OCI-LY7 (cell line): Measurements from ENCODE around the gene LTO1. TPM values are rescaled to one million over a fixed set of nuclear protein-coding genes. Genes with fewer than 3 reads are reported as not detected.

Experiments
- BruUV-seq: library from RNA; stranded (reverse); fragments of 400-500 nt; replicated peaks from 2 replicates; lab custom pipeline; 2021; lab: Mats Ljungman, UMichigan
- CTCF ChIA-PET: fragments of 300-600 bp; sonication (Branson Sonifier 250); formaldehyde crosslinking; loops from one replicate; lab custom pipeline; 2022; ENCODE audit warnings: antibody characterized with exemption; ENCODE audit not compliant: unreplicated experiment; lab: Charles Lee
- POLR2A ChIA-PET: fragments of 300-600 bp; sonication (Branson Sonifier 250); formaldehyde crosslinking; loops from one replicate; lab custom pipeline; 2022; ENCODE audit warnings: antibody characterized with exemption; lab: Charles Lee
- DNase-seq: peaks from one replicate; pipeline ENCODE4 v3.0.0-alpha.2; 2015; ENCODE audit warnings: low spot score
- H2AFZ ChIP-seq: fragments of 200-600 bp; sonication (generic), shearing (Covaris generic); 2 replicates; pipeline ENCODE4 v1.6.1; 2014; ENCODE audit warnings: mild to moderate bottlenecking, antibody characterized with exemption, low read length, moderate library complexity
- H3K27ac ChIP-seq: fragments of 200-600 bp; sonication (generic); 2 replicates; pipeline ENCODE4 v1.5.1; 2014; ENCODE audit warnings: mixed run types, low read depth, mild to moderate bottlenecking, moderate library complexity, low read length, inconsistent platforms; ENCODE audit not compliant: poor library complexity, severe bottlenecking
- H3K36me3 ChIP-seq: fragments of 200-600 bp; sonication (generic); 2 replicates; pipeline ENCODE4 v1.6.1; 2014; ENCODE audit warnings: mild to moderate bottlenecking, antibody characterized with exemption, low read length, moderate library complexity, mixed read lengths; ENCODE audit not compliant: insufficient read depth
- H3K4me1 ChIP-seq: fragments of 200-600 bp; sonication (generic); 2 replicates; pipeline ENCODE4 v1.5.1; 2014; ENCODE audit warnings: mild to moderate bottlenecking, low read length; ENCODE audit not compliant: insufficient read depth, poor library complexity, severe bottlenecking
- H3K4me2 ChIP-seq: fragments of 200-600 bp; sonication (generic); 2 replicates; pipeline ENCODE4 v1.6.1; 2014; ENCODE audit warnings: mild to moderate bottlenecking, low read length
- H3K4me3 ChIP-seq: fragments of 200-600 bp; sonication (generic); 2 replicates; pipeline ENCODE4 v1.5.1; 2014; ENCODE audit warnings: mild to moderate bottlenecking, low read depth, low read length; ENCODE audit not compliant: poor library complexity, severe bottlenecking
- H3K79me2 ChIP-seq: fragments of 200-600 bp; sonication (generic); 2 replicates; pipeline ENCODE4 v1.6.1; 2016; ENCODE audit warnings: low read depth, mild to moderate bottlenecking, low read length, moderate library complexity, mixed read lengths; ENCODE audit not compliant: insufficient read depth
- H3K9me2 ChIP-seq: fragments of 200-600 bp; sonication (generic); 2 replicates; pipeline ENCODE4 v1.6.1; 2016; ENCODE audit warnings: mild to moderate bottlenecking, low read length, mixed read lengths; ENCODE audit not compliant: insufficient read depth
- H3K9me3 ChIP-seq: fragments of 200-600 bp; sonication (generic); 2 replicates; pipeline ENCODE4 v1.6.1; 2014; ENCODE audit warnings: mild to moderate bottlenecking, mixed run types, low read length, mixed read lengths
- H4K20me1 ChIP-seq: fragments of 200-600 bp; sonication (generic); 2 replicates; pipeline ENCODE4 v1.6.1; 2014; ENCODE audit warnings: mild to moderate bottlenecking, antibody characterized with exemption, low read length, moderate library complexity, mixed read lengths; ENCODE audit not compliant: insufficient read depth
- EZH2phosphoT487 ChIP-seq: fragments of 200-600 bp; sonication (generic); IDR thresholded peaks from 2 replicates; pipeline ENCODE4 v1.6.1; 2018; ENCODE audit warnings: low read depth, borderline replicate concordance, mild to moderate bottlenecking, mixed run types, antibody characterized with exemption, low read length, moderate library complexity, mixed read lengths
- intact Hi-C: fragments of 100-400 bp; cut with micrococcal nuclease; formaldehyde crosslinking; loops from one replicate; pipeline ENCODE4 v1.10.0; 2022; ENCODE audit not compliant: unreplicated experiment
- total RNA-seq, 2 experiments: library from RNA; depleted of rRNA in 1 of 2; stranded (reverse); fragments of >200 nt in 1 of 2; shearing (Covaris generic) in 1 of 2; gene quantifications; 2 replicates each; pipeline ENCODE4 v1.2.3, GENCODE V29; 2014 to 2022
- TF ChIP-seq, protein P1 (sequence below): fragments of 200-600 bp; sonication (generic); conservative IDR thresholded peaks from 2 replicates; pipeline ENCODE4 v1.5.1; 2014; ENCODE audit warnings: mild to moderate bottlenecking, antibody characterized with exemption, low read length, moderate library complexity, mixed read lengths

LTO1 gene
- total RNA-seq, 2 experiments from 2014 or later = 28.8 to 35.9 TPM

DNA sequence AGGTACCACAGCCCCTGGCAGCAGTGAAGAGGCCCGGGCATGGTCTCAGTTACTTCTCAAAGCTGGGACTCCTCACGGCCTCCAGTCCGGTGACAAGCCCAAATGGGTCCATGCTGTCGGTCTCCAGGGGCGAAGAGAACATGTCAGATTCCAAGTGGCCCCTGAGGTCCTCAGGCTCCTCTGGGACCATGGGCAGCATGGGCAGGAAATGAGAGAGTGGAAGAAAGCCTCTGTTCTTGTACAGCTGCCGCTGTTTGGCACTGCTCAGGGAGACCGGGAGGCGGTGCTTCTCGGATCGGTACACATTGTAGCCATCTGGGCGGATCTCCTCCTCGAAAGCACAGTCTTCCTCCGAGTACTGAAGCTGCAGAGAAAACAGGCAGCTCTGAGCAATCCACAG lies 24.1 kb upstream of the LTO1 start:
- H3K9me2 ChIP-seq = no peaks in the 10 kb centered on the region
- peak overlapping the region; percentile 35; the same call in 1 of the 2 replicates for H3K4me2 ChIP-seq
- H3K4me3 ChIP-seq = no peak overlapping the region
- TF ChIP-seq, protein P1, sequence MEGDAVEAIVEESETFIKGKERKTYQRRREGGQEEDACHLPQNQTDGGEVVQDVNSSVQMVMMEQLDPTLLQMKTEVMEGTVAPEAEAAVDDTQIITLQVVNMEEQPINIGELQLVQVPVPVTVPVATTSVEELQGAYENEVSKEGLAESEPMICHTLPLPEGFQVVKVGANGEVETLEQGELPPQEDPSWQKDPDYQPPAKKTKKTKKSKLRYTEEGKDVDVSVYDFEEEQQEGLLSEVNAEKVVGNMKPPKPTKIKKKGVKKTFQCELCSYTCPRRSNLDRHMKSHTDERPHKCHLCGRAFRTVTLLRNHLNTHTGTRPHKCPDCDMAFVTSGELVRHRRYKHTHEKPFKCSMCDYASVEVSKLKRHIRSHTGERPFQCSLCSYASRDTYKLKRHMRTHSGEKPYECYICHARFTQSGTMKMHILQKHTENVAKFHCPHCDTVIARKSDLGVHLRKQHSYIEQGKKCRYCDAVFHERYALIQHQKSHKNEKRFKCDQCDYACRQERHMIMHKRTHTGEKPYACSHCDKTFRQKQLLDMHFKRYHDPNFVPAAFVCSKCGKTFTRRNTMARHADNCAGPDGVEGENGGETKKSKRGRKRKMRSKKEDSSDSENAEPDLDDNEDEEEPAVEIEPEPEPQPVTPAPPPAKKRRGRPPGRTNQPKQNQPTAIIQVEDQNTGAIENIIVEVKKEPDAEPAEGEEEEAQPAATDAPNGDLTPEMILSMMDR = no peak
- TF ChIP-seq EZH2phosphoT487 = no peak
- POLR2A ChIA-PET = interaction anchor here (0.8 kb wide), 1 partner anchor 10 kb away, joined by 3 read pairs; no protein-coding TSS in a partner anchor
- H3K27ac ChIP-seq = no peak overlapping the region
- H3K9me3 ChIP-seq = no peaks in the 10 kb centered on the region
- DNase-seq = peak; percentile 68
- H3K36me3 ChIP-seq = no peaks in the 10 kb centered on the region
- no peak overlapping the region for H2AFZ ChIP-seq
- no peaks in the 10 kb centered on the region for H3K79me2 ChIP-seq
- intact Hi-C loops = no loop called here
- no TSS peak for BruUV-seq
- peaks cover 9% of the 10 kb centered on the region for H3K4me1 ChIP-seq
- H4K20me1 ChIP-seq = no peaks in the 10 kb centered on the region
- CTCF ChIA-PET = no interaction called here

DNA sequence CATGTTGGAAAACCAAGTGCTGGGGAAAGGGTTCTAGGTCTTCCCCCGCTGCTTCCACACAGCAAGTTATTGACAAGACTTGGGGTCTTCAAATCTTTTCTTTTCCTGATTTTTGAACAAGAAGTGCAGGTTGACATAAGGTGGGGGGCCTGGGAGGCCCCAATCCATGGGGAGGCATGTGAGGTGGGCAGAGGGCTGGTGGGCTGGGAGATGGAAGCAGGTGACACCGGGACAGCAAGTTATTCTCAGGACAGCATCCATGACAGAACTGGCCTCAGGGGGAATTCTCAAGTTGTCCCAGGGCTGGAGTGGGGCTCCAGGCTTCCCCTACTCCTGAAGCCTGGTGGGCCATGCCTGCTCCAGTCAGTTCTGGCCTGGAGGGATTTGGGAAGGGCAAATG lies 23.2 kb upstream of the LTO1 start:
- Histone ChIP-seq H3K9me3 (no peaks in the 10 kb centered on the region), H3K79me2 (no peaks in the 10 kb centered on the region), H3K4me1 (peaks cover 9% of the 10 kb centered on the region), H3K36me3 (no peaks in the 10 kb centered on the region), H2AFZ (no peak overlapping the region), H3K27ac (no peak overlapping the region), H3K4me2 (no peak overlapping the region), H3K4me3 (no peak overlapping the region), H4K20me1 (no peaks in the 10 kb centered on the region), H3K9me2 (no peaks in the 10 kb centered on the region)
- TF ChIP-seq, protein P1 = no peak
- no peak for TF ChIP-seq EZH2phosphoT487
- BruUV-seq = no TSS peak
- ChIA-PET CTCF (no interaction called here), POLR2A (interaction anchor here (0.7 to 1.1 kb wide), 2 partner anchors 95 to 625 kb away, joined by 3 to 7 read pairs; no protein-coding TSS in a partner anchor)
- intact Hi-C loops = no loop called here
- DNase-seq = no peak

DNA sequence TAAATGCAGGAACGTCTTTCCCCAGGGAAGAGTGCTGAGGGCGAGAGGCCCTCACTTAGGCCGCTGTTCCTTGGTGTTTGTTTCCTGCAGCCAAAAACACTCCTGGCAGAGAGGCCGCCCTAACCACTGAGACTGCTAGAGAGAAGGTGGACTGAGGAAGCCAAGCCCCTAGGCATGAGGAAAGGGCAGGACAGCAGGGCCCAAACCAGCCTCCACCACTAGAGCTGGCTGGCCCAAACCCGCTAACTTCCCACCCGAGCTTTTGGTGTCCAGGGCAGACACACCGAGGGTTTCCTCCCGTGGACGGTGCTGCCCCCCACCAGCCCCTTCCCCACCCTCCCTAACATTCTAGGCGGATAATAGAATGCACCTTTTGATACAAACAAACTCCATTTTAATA lies 22.7 kb upstream of the LTO1 start:
- Histone ChIP-seq H3K4me1 (peaks cover 9% of the 10 kb centered on the region), H3K27ac (no peak overlapping the region), H2AFZ (no peak overlapping the region), H3K4me2 (no peak overlapping the region), H3K4me3 (no peak overlapping the region), H4K20me1 (no peaks in the 10 kb centered on the region), H3K9me2 (no peaks in the 10 kb centered on the region), H3K9me3 (no peaks in the 10 kb centered on the region), H3K36me3 (no peaks in the 10 kb centered on the region), H3K79me2 (no peaks in the 10 kb centered on the region)
- TF ChIP-seq, protein P1 = no peak
- no peak for TF ChIP-seq EZH2phosphoT487
- intact Hi-C loops = no loop called here
- no TSS peak for BruUV-seq
- POLR2A ChIA-PET = interaction anchor here (1.1 kb wide), 1 partner anchor 96 kb away, joined by 7 read pairs; no protein-coding TSS in a partner anchor
- CTCF ChIA-PET = no interaction called here
- DNase-seq = no peak
